HCT116 (cell line): ENCODE results near the gene TBC1D32. TPM values are rescaled to one million over a fixed set of nuclear protein-coding genes. Genes with fewer than 3 reads are reported as not detected.

Experiments
- ATAC-seq: fragments of 200-7000 bp; cut with Tn5 transposase; 2 replicates; pipeline ENCODE4 v1.9.1; 2020; ENCODE audit warnings: mild to moderate bottlenecking, moderate library complexity
- BruUV-seq: library from RNA; stranded (reverse); fragments of 400-500 nt; replicated peaks from 2 replicates; lab custom pipeline; 2021; lab: Mats Ljungman, UMichigan
- CTCF ChIA-PET: fragments of 300-600 bp; sonication (Branson Sonifier 250); formaldehyde crosslinking; loops from one replicate; lab custom pipeline; 2021; ENCODE audit warnings: antibody characterized with exemption; lab: Charles Lee
- POLR2A ChIA-PET: fragments of 300-600, 350-600 bp; sonication (Branson Sonifier 250); formaldehyde crosslinking; loops from one replicate; lab custom pipeline; 2021; ENCODE audit warnings: antibody characterized with exemption; lab: Charles Lee
- RAD21 ChIA-PET, 2 experiments: fragments of 300-600 bp; sonication (Branson Sonifier 250); formaldehyde crosslinking; loops; one replicate each; lab custom pipeline; 2023; ENCODE audit warnings: low total read pairs in 2 of 2; ENCODE audit not compliant: uncharacterized antibody in 2 of 2, unreplicated experiment in 2 of 2, low non-redundant PET in 1 of 2; lab: Charles Lee
- DNase-seq: peaks from one replicate; pipeline ENCODE4 v3.0.0-alpha.2; 2010; ENCODE audit warnings: low read depth, low spot score
- H2AFZ ChIP-seq: fragments of 200-600 bp; shearing (Covaris generic), sonication (generic); 2 replicates; pipeline ENCODE4 v1.6.1; 2017; ENCODE audit warnings: low read depth, mixed run types, mixed read lengths, antibody characterized with exemption, low read length; ENCODE audit not compliant: poor library complexity, severe bottlenecking
- H3K27ac ChIP-seq: 2 replicates; pipeline ENCODE4 v1.5.1; 2012; ENCODE audit warnings: low read depth, low read length
- H3K27me3 ChIP-seq: fragments of 200-600 bp; sonication (generic); 2 replicates; pipeline ENCODE4 v1.6.1; 2016; ENCODE audit warnings: mixed run types, low read length, mixed read lengths; ENCODE audit not compliant: insufficient read depth
- H3K36me3 ChIP-seq, 2 experiments: fragments of 200-500 bp in 1 of 2; fragments of 200-600 bp in 1 of 2; sonication (Bioruptor generic) in 1 of 2; sonication (generic) in 1 of 2; 2 replicates each; pipeline versions ENCODE4 v1.5.1 to v1.6.1; 2014 to 2016; ENCODE audit warnings: low read length in 2 of 2, inconsistent platforms in 1 of 2, mixed read lengths in 1 of 2, mixed run types in 1 of 2; ENCODE audit not compliant: insufficient read depth in 2 of 2, control insufficient read depth in 1 of 2
- H3K4me1 ChIP-seq, 2 experiments: fragments of 200-600 bp in 1 of 2; sonication (generic) in 1 of 2; 2 replicates each; pipeline versions ENCODE4 v1.5.1 to v1.6.1; 2012 to 2017; ENCODE audit warnings: low read length in 2 of 2, inconsistent platforms in 1 of 2, mild to moderate bottlenecking in 1 of 2, mixed read lengths in 1 of 2, mixed run types in 1 of 2, moderate library complexity in 1 of 2; ENCODE audit not compliant: insufficient read depth in 2 of 2, control insufficient read depth in 1 of 2
- H3K4me2 ChIP-seq: fragments of 200-600 bp; sonication (generic); 2 replicates; pipeline ENCODE4 v1.6.1; 2017; ENCODE audit warnings: mixed run types, low read length, mixed read lengths
- H3K4me3 ChIP-seq, 2 experiments: fragments of 200-600 bp in 1 of 2; sonication (generic) in 1 of 2; replicated peaks in 1 of 2; 2 replicates each; pipeline ENCODE4 v1.5.1; 2011 to 2016; ENCODE audit warnings: low read length in 2 of 2, control low read depth in 1 of 2, low read depth in 1 of 2, mild to moderate bottlenecking in 1 of 2, mixed read lengths in 1 of 2, mixed run types in 1 of 2
- H3K79me2 ChIP-seq: fragments of 200-600 bp; sonication (generic); 2 replicates; pipeline ENCODE4 v1.6.1; 2017; ENCODE audit warnings: mild to moderate bottlenecking, mixed run types, low read length, moderate library complexity, mixed read lengths; ENCODE audit not compliant: insufficient read depth
- H3K9ac ChIP-seq: fragments of 200-600 bp; sonication (generic); 2 replicates; pipeline ENCODE4 v1.6.1; 2016; ENCODE audit warnings: low read length, mixed read lengths
- H3K9me2 ChIP-seq: fragments of 200-600 bp; sonication (generic), shearing (Covaris generic); 2 replicates; pipeline ENCODE4 v1.6.1; 2017; ENCODE audit warnings: mixed run types, mild to moderate bottlenecking, moderate library complexity; ENCODE audit not compliant: insufficient read depth
- H3K9me3 ChIP-seq, 2 experiments: fragments of 200-500 bp in 1 of 2; fragments of 200-600 bp in 1 of 2; sonication (Bioruptor generic) in 1 of 2; sonication (generic) in 1 of 2; 2 replicates each; pipeline ENCODE4 v1.6.1; 2014 to 2017; ENCODE audit warnings: low read length in 2 of 2, mixed read lengths in 2 of 2, inconsistent platforms in 1 of 2, low read depth in 1 of 2, mild to moderate bottlenecking in 1 of 2, mixed run types in 1 of 2, moderate library complexity in 1 of 2; ENCODE audit not compliant: control insufficient read depth in 1 of 2, insufficient read depth in 1 of 2
- H4K20me1 ChIP-seq: fragments of 200-600 bp; sonication (generic), shearing (Covaris generic); 2 replicates; pipeline ENCODE4 v1.6.1; 2017; ENCODE audit warnings: mixed run types, mild to moderate bottlenecking, moderate library complexity; ENCODE audit not compliant: insufficient read depth
- ATF3 ChIP-seq: IDR thresholded peaks from 2 replicates; pipeline ENCODE4 v1.6.1; 2012
- CBX3 ChIP-seq: IDR thresholded peaks from 2 replicates; pipeline ENCODE4 v1.6.1; 2012; ENCODE audit warnings: low read depth
- CEBPB ChIP-seq: IDR thresholded peaks from 2 replicates; pipeline ENCODE4 v1.6.1; 2012; ENCODE audit warnings: low read depth
- CTCF ChIP-seq, 3 experiments: fragments of 200-600 bp in 1 of 3; sonication (generic) in 1 of 3; IDR thresholded peaks in 2 of 3; conservative IDR thresholded peaks in 1 of 3; 2 replicates each; pipeline ENCODE4 v1.5.1; 2012 to 2017; ENCODE audit warnings: low read depth in 2 of 3, low read length in 2 of 3, antibody characterized with exemption in 1 of 3, borderline replicate concordance in 1 of 3, control low read depth in 1 of 3, mild to moderate bottlenecking in 1 of 3, mixed read lengths in 1 of 3, mixed run types in 1 of 3, moderate library complexity in 1 of 3; ENCODE audit not compliant: insufficient read depth in 1 of 3
- EGR1 ChIP-seq: IDR thresholded peaks from 2 replicates; pipeline ENCODE4 v1.6.1; 2012; ENCODE audit warnings: low read depth
- EZH2phosphoT487 ChIP-seq: fragments of 200-600 bp; IDR thresholded peaks from 2 replicates; pipeline ENCODE4 v1.6.1; 2018; ENCODE audit warnings: antibody characterized with exemption, borderline replicate concordance
- POLR2A ChIP-seq: IDR thresholded peaks from 2 replicates; pipeline ENCODE4 v1.7.0; 2011; ENCODE audit warnings: borderline replicate concordance; ENCODE audit not compliant: insufficient read depth, insufficient read length; ENCODE audit errors: extremely low read depth
- POLR2AphosphoS5 ChIP-seq: IDR thresholded peaks from 2 replicates; pipeline ENCODE4 v1.6.1; 2011; ENCODE audit warnings: mild to moderate bottlenecking, low read depth, low read length, moderate library complexity
- REST ChIP-seq: IDR thresholded peaks from 2 replicates; pipeline ENCODE4 v1.6.1; 2012; ENCODE audit warnings: low read depth
- SIN3A ChIP-seq: IDR thresholded peaks from 2 replicates; pipeline ENCODE4 v1.6.1; 2012; ENCODE audit warnings: low read depth
- SRF ChIP-seq: IDR thresholded peaks from 2 replicates; pipeline ENCODE4 v1.6.1; 2012; ENCODE audit warnings: low read depth
- intact Hi-C: fragments of 100-400 bp; cut with micrococcal nuclease; formaldehyde crosslinking; loops from 2 replicates; pipeline ENCODE4 v1.10.0; 2022
- total RNA-seq: library from RNA; stranded (reverse); gene quantifications from one replicate; pipeline ENCODE4 v1.2.1, GENCODE V29; 2021; ENCODE audit not compliant: unreplicated experiment

TBC1D32 gene
- total RNA-seq, 1 experiment from 2014 or later, result 13.8 TPM

- DNase-seq (no peak), ATAC-seq (no peak)
- Histone ChIP-seq H3K9me3 (no peaks in the 10 kb centered on the region), H3K36me3 (no peaks in the 10 kb centered on the region), H3K4me2 (no peak overlapping the region), H3K9ac (no peak overlapping the region), H2AFZ (no peak overlapping the region), H4K20me1 (0 out of 2 replicates have a peak, but pooled peaks cover 3% of the 10 kb centered on the region), H3K4me1 (no peaks in the 10 kb centered on the region), H3K4me3 (no peak overlapping the region), H3K27ac (no peak overlapping the region), H3K9me2 (no peaks in the 10 kb centered on the region), H3K27me3 (no peaks in the 10 kb centered on the region), H3K79me2 (no peaks in the 10 kb centered on the region)
- intact Hi-C loops, result no loop called here
- CTCF ChIA-PET, result no interaction called here
- RAD21 ChIA-PET, result no interaction called here
- no peak for TF ChIP-seq EGR1
- no peak for TF ChIP-seq POLR2AphosphoS5
- no peak for TF ChIP-seq SRF
- TF ChIP-seq EZH2phosphoT487, result no peak
- no peak for TF ChIP-seq CBX3
- no peak for TF ChIP-seq REST
- no peak for TF ChIP-seq POLR2A
- TF ChIP-seq CTCF (IDR thresholded peaks at IDR 0.05 in 2 of 3, conservative IDR thresholded peaks at IDR 0.05 in 1 of 3; ENCODE audit: borderline replicate concordance in 1 of 3, insufficient read depth in 1 of 3, low read depth in 2 of 3, low read length in 2 of 3), result no peak
- TF ChIP-seq CEBPB, result no peak
- no peak for TF ChIP-seq ATF3
- no peak for TF ChIP-seq SIN3A
- POLR2A ChIA-PET, result no interaction called here
- no TSS peak for BruUV-seq
Observed at GRCh38 chr6:121297694-121298093, 36.6 kb downstream of the TBC1D32 start.
